CD4-positive, alpha-beta T cell treated with Interleukin-4 for 4 hours (primary cell): ENCODE data around the gene EPS8.
"Not testable (repeated sequence)": the region's sequence is repeated elsewhere in the genome, so short reads cannot be mapped to it uniquely, and the experiment has no call there.

ENCODE experiments used
- DNase-seq: peaks from one replicate; pipeline ENCODE4 v3.0.0-alpha.2; 2020

The EPS8 gene

GRCh38 chr12:15634010-15634683, 155.0 kb downstream of the EPS8 start:
- no peak for DNase-seq

DNA sequence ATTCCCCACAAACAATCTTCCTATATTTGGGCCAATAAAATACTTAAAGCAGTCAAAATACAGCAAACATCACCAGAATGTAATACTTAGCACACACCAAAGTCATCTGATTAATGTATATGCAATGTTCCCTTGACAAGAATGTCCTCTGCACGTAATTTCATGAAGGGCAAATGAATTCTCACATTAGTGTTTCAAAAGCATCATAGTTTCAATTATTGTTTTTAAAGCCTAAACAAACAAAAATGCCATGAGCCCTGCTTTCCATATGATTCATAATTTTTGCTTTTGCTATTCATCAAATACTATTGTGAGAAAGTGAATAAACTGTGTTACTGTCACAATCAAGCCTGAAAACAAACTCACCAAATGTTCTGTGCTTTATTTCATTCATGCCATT, 156.0 kb downstream of the EPS8 start:
- no peak for DNase-seq

DNA sequence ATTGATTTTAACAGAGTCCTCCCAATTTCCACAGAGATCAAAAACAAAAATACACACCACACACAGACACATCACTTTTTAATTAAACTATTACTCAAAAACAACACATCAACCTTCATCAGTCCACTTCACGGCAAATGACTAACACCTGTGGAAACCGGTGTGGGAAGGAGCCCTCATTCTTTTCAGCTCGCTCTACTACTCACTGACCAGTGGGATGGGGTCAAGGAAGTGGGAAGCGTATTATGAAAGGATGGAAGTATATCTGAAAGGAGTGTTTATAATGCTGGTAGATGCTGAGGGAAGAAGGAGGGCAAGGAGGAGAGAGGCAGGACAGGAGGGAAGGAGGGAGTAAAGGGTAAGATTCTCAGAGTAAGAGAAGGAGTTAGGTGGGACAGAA, 156.5 kb downstream of the EPS8 start:
- DNase-seq: no peak

GRCh38 chr12:15631007-15631715, 158.0 kb downstream of the EPS8 start:
- no peak for DNase-seq

DNA sequence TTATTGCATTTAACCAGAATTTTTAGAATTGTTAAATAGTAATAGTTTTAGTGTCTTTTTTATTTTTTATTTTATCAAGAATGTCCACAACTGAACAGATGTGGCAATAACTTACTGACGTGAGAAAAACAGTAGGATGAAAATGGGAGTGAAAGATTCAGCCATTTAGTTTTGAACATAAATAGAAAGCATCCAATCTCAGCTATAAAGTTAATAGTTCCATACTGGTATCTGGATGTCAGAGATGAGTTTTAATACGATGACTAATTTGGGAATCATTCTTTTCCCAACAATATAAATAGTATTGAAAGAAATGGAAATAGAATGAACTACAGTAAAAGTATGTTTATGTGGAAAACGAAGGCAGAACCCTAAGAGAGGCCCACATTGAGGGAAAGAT, 159.4 kb downstream of the EPS8 start:
- no peak for DNase-seq

GRCh38 chr12:15629108-15629507, 160.1 kb downstream of the EPS8 start:
- DNase-seq: no peak

DNA sequence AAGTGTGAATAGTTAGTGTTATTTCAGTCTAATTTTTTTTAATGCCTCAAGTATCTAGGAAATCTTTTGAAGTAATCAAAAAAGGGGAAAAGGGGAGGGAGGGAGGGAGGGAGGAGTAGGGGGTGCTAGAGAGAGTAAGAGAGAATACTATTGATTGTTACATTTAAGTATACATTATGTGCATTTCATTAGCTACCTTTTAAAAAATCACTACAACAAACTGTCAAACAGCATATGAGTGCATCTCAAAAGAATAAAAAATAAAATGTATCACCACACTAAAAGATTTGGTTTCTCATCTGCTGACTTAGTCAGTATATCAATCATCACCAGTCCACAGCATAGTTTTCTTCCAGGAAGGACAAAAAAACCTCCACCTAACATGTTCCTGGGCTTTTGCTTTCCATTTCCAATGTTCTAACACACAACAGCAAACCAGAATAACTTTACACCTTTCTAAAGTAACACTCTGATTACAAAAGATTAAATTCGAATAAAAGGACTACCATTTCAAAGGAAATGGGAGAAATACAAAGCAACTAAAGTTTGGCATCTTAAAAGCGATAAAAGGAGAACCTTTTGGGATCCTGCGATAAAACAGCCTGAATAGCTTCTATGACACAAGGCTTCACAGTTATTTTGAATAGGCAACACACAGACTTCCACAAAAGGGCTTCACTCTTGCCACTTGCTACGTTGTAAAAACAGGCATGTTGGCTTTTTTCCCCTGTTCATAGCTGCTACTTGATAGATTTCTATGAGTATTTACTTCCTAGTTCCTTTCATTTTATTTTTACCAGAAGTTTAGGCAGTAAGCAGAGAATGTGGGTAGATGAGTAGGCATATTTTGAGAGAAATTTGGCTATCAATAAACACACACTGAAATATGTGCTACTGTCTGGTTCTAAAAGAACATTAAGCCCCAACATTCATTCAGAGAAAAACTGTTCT, 160.9 kb downstream of the EPS8 start:
- no peak for DNase-seq

- DNase-seq: no peak
These were observed 164.1 kb downstream of the EPS8 start for GRCh38 chr12:15625075-15625474.

DNA sequence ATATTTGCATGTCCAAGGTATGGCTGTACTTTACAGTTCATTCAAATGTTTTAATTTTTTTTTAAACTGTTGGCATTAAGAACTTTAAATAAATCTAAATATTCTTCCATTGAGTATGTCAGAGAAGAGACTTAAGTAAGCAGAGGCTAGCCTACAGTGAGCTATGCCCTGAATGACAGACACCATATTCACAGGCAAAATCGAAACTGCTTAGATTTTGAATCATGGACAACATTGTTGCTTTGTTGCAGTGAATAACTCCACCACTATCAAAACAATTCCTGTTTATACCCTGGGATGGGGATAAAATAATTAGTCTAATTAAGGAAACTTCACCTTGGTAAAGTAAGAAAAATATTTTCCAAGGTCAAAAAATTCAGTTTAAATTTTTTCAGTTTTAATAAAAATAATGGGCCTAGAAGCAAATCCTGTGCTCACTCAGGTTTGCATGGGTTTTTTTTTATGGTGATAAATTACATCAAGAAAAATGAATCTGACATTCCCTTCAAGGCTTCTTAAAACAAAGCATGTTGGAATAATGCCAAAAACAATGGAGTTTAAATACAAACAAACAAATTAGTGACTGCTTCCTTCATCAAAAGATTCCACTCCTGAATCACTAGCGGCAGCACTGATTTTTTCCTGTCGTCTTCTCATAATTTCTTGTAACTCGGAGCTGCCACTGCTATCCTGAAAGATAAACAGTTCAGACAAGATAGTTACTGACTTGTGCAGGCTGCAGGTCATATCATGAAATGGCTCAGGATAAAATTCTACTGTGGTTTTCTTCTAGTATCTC, 168.2 kb downstream of the EPS8 start:
- DNase-seq: no peak

DNA sequence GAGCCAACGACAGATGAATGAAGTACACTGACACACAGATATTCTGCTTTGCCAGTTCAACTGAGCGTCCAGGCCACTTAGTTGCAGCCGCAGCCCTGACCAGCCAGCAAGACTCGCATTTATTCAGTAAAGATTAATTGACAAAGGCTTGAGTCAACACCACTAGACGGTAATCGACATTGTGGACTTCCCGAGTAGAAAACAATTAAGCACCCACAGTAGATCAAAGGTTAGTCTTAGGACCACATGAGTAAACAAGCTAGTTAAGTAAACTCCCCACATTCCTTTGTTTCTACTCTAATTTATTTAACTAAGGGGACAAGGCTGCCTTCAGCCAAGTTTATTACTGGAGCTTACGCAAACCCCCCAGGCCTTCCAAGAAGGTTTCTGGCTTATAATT, 172.7 kb downstream of the EPS8 start:
- DNase-seq: not testable (repeated sequence)

DNA sequence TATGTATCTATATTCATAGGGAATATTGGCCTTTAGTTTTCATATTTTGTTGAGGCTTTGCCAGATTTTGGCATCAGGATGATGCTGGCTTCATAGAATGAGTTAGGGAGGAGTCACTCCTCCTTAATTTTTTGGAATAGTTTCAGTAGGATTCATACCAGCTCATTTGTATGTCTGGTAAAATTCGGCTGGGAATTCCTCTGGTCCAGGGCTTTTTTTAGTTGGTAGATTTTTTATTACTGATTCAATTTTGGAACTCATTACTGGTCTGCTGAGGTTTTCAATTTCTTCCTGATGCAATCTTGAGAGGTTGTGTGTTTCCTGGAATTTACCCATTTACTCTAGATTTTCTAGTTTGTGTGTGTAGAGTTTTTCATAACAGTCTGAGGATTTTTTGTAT, 175.2 kb downstream of the EPS8 start:
- DNase-seq: no peak

DNA sequence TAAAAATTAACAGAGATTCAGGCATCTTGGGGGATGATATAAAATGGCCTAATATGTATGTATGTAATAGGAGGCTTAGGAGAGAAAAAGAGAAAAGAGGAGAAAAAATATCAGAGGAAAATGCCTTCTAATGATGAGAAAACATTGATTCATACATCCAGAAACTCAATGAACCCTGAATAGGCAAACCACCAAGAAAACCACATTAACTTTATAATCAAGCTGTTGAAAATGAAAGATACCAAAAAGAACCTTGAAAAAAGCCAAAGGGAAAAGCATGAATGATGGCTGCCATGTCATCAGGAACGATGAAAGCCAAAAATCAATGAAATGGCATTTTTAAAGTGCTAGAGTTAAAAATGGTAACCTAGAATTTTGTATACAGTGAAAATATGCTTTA, 180.2 kb downstream of the EPS8 start:
- DNase-seq: no peak

- DNase-seq: no peak
These were observed 180.8 kb downstream of the EPS8 start for GRCh38 chr12:15608406-15608805.

DNA sequence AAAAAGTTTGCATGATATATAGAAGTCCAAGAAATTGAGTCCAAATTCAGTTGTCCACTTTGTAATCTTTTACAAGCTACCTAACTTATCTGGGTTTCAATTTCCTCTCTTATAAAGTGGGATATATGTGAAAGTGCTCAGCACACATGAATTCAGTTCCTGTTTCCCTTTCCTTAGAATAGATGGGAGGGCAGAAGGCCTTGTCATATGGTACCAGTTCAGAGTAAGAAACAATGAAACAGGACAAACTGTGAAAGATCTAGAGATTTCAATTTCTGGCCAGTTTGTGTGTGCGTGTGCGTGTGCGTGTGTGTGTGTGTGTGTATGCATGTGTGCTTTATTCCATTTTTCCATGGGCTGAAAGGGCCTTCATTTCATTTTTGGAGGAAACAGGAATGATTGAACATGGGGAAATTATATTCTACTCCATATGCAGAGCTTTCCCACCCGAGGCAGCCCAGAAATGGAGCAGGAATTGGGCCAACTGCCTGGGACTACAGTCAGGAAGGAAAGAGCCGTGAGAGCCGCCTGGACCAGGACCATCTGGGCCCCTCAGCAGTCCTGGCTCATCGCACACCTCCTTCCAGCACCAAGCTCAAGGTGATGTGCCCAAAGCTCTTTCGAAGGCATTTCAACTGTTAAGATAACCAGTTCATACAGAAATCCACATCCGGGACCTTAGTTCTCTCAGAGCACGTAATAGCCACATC, 183.2 kb downstream of the EPS8 start:
- no peak for DNase-seq

DNA sequence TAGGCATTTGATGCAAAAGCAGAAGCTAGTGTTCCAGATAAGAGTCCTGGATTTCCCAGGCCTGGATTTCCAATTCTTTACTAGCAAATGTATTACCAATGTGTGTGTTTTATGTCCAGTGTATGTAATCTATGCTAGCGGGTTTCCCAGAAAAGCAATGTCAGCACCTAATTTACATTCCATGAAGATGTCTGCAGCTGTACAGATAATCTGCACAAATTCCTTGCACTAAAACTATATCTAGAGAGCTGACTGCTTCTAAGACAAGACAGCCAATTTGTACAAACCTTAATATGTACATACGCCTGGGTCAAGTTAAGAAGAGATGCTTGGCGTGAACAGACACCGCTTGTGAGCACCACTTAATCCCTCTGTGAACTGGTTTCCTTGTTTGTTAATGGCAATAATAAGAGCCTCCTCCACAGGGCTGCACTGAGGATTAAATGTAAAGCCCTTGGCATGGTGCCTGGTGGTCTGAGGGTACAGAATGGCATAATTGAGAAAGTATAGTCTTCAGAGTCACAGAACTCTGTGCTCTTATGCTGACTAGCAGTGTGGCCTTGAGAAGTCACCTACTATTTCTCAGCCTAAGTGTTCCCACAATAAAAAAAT, 185.6 kb downstream of the EPS8 start:
- no peak for DNase-seq

DNA sequence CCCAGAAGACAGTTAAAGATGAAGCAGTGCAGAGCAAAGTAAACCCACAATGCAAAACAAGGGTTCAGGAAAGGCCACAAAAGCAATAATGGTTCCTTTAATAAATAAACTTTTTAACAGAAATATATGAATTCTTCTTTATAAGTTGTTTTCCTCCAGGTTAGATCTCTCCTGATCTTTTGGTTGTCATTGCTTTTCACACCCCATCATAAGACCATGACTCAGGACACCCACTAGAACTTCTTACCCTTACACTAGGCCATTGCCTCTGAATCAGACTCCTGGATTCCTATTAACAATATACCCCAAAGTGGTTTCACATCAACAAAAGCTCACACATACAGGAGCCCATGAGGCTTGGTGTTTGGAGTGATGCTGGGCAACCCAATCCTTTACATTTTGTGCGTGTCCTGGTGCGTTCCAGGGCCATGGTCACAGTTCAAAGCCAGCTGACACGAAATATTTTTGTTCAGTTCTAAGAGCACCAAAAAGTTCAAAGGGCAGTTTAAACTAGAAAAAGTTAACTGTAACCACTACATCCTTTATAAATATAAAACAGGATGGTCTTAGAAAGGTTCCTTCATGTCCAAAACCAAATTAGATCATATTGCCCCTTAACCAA, 187.0 kb downstream of the EPS8 start:
- DNase-seq: no peak

DNA sequence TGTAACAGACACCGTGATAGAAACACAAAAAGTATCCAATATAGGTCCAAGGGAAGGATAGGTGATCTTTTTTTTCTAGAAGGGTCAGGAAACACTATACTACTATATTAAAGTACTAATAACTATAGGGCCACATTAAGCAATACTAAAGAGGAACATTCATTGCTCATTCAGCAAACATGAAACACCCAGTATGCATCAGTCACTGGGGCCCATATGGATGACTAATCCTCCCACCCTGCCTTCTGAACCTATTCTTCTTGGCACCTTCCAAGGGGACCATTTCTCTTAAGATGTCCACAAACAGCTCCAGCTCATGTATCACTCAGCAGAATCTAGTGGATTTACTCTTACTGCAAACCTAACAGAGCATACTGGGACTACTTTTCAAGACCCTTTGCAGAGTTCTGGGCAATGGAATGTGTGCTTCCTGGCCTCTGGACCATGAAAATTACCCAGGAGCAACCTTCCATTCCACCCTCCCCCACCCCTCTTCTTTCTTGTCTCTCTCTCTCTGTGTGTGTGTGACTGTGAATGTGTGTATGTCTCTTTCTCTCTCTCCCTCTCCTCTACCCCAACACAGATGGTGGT, 187.9 kb downstream of the EPS8 start:
- peak; percentile 14 for DNase-seq

- DNase-seq: no peak
These were observed 188.8 kb downstream of the EPS8 start for GRCh38 chr12:15600223-15600935.

DNA sequence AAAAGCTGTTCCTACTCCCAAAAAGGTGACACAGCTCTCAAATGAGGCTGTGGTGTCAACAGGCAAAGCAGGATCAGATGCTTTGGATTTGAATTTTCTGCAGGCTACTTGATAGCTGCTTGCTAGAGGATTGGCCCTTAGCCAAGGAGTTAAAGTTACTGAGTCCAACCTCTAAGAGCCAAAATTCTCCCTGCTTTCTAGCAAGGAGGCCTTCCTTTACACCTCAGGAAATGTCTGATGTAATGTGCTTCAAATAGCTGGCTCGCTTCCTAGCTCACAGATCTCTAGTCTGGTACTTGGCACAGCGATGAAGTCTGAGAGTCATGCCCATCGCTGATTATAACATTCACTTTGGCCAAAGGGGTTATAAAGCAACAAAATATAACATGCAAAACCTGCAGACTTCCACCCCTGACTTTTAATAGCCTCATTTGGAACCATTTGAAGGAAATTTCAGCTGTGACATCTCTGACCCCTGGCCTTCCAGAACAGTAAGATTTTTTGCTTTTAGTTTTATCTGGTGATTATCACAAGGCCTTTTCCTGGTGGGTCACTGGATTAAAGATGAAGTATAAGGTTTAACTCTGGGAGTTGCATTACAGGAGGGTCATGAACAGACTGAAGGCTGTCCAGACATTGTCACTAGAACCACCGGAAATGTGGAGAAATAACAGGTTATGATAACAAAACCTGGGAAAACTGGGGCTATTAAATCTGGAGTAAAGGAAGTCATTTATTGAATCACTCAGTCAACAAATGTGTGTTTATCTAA, 189.7 kb downstream of the EPS8 start:
- no peak for DNase-seq
